NCI-H2029 (cell line): ENCODE data around the gene SLC9A1.
A peak's percentile ranks its signal among the peaks of the same experiment; 100 is the strongest.
"Not testable (repeated sequence)": the region's sequence is repeated elsewhere in the genome, so short reads cannot be mapped to it uniquely, and the experiment has no call there.

Experiments used
- DNase-seq: peaks from one replicate; lab custom pipeline; 2025; lab: John Stamatoyannopoulos, UW

Gene SLC9A1

GRCh38 chr1:27132624-27133023 lies 22.3 kb downstream of the SLC9A1 start:
- no peak for DNase-seq

- DNase-seq: no peak
These were observed 22.8 kb downstream of the SLC9A1 start for GRCh38 chr1:27132147-27132546.

- DNase-seq: no peak
These were observed 24.1 kb downstream of the SLC9A1 start for GRCh38 chr1:27130798-27131197.

GRCh38 chr1:27129225-27129624 lies 25.7 kb downstream of the SLC9A1 start:
- DNase-seq: no peak

GRCh38 chr1:27127419-27127818 lies 27.5 kb downstream of the SLC9A1 start:
- no peak for DNase-seq

- no peak for DNase-seq
These were observed 28.5 kb downstream of the SLC9A1 start for GRCh38 chr1:27126391-27126790.

- not testable (repeated sequence) for DNase-seq
These were observed 29.8 kb downstream of the SLC9A1 start for GRCh38 chr1:27125125-27125524.

GRCh38 chr1:27124405-27124804 lies 30.5 kb downstream of the SLC9A1 start:
- no peak for DNase-seq

GRCh38 chr1:27122652-27123051 lies 32.3 kb downstream of the SLC9A1 start:
- peak; percentile 72 for DNase-seq

- no peak for DNase-seq
These were observed 34.1 kb downstream of the SLC9A1 start for GRCh38 chr1:27120854-27121253.

- DNase-seq: no peak
These were observed 36.6 kb downstream of the SLC9A1 start for GRCh38 chr1:27118440-27118689.

- DNase-seq: no peak
These were observed 37.0 kb downstream of the SLC9A1 start for GRCh38 chr1:27117733-27118439.

- DNase-seq: no peak
These were observed 38.2 kb downstream of the SLC9A1 start for GRCh38 chr1:27116697-27117096.

- DNase-seq: no peak
These were observed 38.7 kb downstream of the SLC9A1 start for GRCh38 chr1:27116232-27116631.

GRCh38 chr1:27114546-27114945 lies 40.4 kb downstream of the SLC9A1 start:
- DNase-seq: no peak

GRCh38 chr1:27113861-27114260 lies 41.1 kb downstream of the SLC9A1 start:
- no peak for DNase-seq

GRCh38 chr1:27111626-27112573 lies 43.0 kb downstream of the SLC9A1 start:
- DNase-seq: peak; percentile 52

GRCh38 chr1:27109103-27109822 lies 45.7 kb downstream of the SLC9A1 start:
- DNase-seq: no peak

- no peak for DNase-seq
These were observed 46.3 kb downstream of the SLC9A1 start for GRCh38 chr1:27108588-27108987.

- DNase-seq: no peak
These were observed 48.2 kb downstream of the SLC9A1 start for GRCh38 chr1:27106561-27107323.

- DNase-seq: no peak
These were observed 49.9 kb downstream of the SLC9A1 start for GRCh38 chr1:27105018-27105417.

GRCh38 chr1:27103498-27103897 lies 51.4 kb downstream of the SLC9A1 start:
- no peak for DNase-seq
